ENCODE results near the gene ADCK1. TPM values are rescaled to one million over a fixed set of nuclear protein-coding genes. Genes with fewer than 3 reads are reported as not detected.

Gene ADCK1
- total RNA-seq, 1 experiment from 2014 or later = 11.4 TPM

Other genes with a start within 250 kb of the ADCK1 start
- 38.2 to 40.1 TPM (median 39.6 TPM) in 3 replicates for gene SPTLC2, start 183.5 kb upstream of the ADCK1 start, total RNA-seq (2021)
- 14.5 to 18.8 TPM (median 17.8 TPM) in 3 replicates for gene ALKBH1, start 92.1 kb upstream of the ADCK1 start, total RNA-seq (2021)
- gene SLIRP, start 92.0 kb upstream of the ADCK1 start, total RNA-seq (2021) = 317 to 377 TPM (median 325 TPM) in 3 replicates
- gene SNW1, start 39.0 kb upstream of the ADCK1 start, total RNA-seq (2021) = 81.4 to 92.1 TPM (median 83.8 TPM) in 3 replicates

Data from WTC11 (cell line).